ENCODE data around the gene EGFLAM. TPM values are rescaled to one million over a fixed set of nuclear protein-coding genes. Genes with fewer than 3 reads are reported as not detected.

The EGFLAM gene
- total and polyA plus RNA-seq, 2 of the 4 experiments (the other 2 are of a cell fraction), result 0.77 to 1.1 TPM

- Histone ChIP-seq H3K4me2 (ENCODE audit: low read depth, low read length) (no peak overlapping the region), H3K4me3 (ENCODE audit: insufficient read depth, low read depth, low read length) (no peak overlapping the region), H2BK20ac (ENCODE audit: low read depth, low read length) (no peak overlapping the region), H3K9ac (ENCODE audit: low read depth, low read length) (no peak overlapping the region), H3K56ac (ENCODE audit: extremely low read depth, insufficient read depth, low read length) (no peak overlapping the region), H4K91ac (ENCODE audit: insufficient read depth, low read depth, low read length) (no peak overlapping the region), H2BK5ac (ENCODE audit: low read depth, low read length, poor library complexity, severe bottlenecking) (no peak overlapping the region), H2AK9ac (replicated peaks; ENCODE audit: low read depth, low read length, poor library complexity) (no peak overlapping the region), H3K23ac (ENCODE audit: low read depth, low read length) (no peak overlapping the region), H3K14ac (replicated peaks; ENCODE audit: low read depth, low read length) (no peak overlapping the region), H2AFZ (replicated peaks; ENCODE audit: low read length, poor library complexity) (no peak overlapping the region), H4K5ac (ENCODE audit: low read depth, low read length) (no peak overlapping the region), H2BK15ac (ENCODE audit: low read depth, low read length) (no peak overlapping the region), H3K9me1 (ENCODE audit: insufficient read depth, low read length) (no peaks in the 10 kb centered on the region; the same call in 1 of the 2 replicates), H3K79me1 (ENCODE audit: low read depth in 1 of 2, low read length in 2 of 2) (no peaks in the 10 kb centered on the region), H3K27me3 (ENCODE audit: control insufficient read depth, insufficient read depth, low read length) (0 out of 2 replicates have a peak, but pooled peaks cover 6% of the 10 kb centered on the region), H3K4me1 (ENCODE audit: control insufficient read depth, insufficient read depth, low read length) (no peaks in the 10 kb centered on the region), H3K18ac (ENCODE audit: low read depth, low read length) (no peak overlapping the region), H3K4ac (ENCODE audit: low read depth, low read length) (no peak overlapping the region), H2AK5ac (ENCODE audit: low read depth, low read length) (no peak overlapping the region), H4K20me1 (ENCODE audit: insufficient read depth, low read length) (no peaks in the 10 kb centered on the region), H3K36me3 (ENCODE audit: control insufficient read depth, insufficient read depth, low read length) (no peaks in the 10 kb centered on the region), H3K9me3 (ENCODE audit: control insufficient read depth, insufficient read depth, low read length) (no peaks in the 10 kb centered on the region), H2BK120ac (ENCODE audit: low read depth, low read length) (no peak overlapping the region), H3K27ac (ENCODE audit: insufficient read depth, low read length) (no peak overlapping the region), H4K8ac (ENCODE audit: low read depth in 2 of 2, low read length in 2 of 2) (no peak overlapping the region)
- intact Hi-C loops (cut with micrococcal nuclease), result no loop called here
- BruUV-seq (replicated peaks), result no TSS peak
- CTCF ChIA-PET, result interaction anchor here (1.2 kb wide), 1 partner anchor 13 kb away, joined by 3 read pairs; no protein-coding TSS in a partner anchor
- no peak for DNase-seq
- dilution Hi-C loops (cut with HindIII; ENCODE audit: low sequenced_read_pairs, unreplicated experiment), result no loop called here
- WGBS, 2 experiments (ENCODE audit: extremely low coverage in 2 of 2, insufficient read length in 1 of 2), result no CpG with 5 or more reads among the region's 4 CpGs
- no peak for ATAC-seq (ENCODE audit: low read depth)
- in situ Hi-C loops (cut with MboI; ENCODE audit: low sequenced_read_pairs), result no loop called here
- TF ChIP-seq CHD1 (IDR thresholded peaks at IDR 0.05; ENCODE audit: low read depth, low read length) (no peak), CTCF (conservative IDR thresholded peaks at IDR 0.05; ENCODE audit: low read depth, low read length) (no peak), USF2 (IDR thresholded peaks at IDR 0.05; ENCODE audit: low read depth, low read length) (no peak), CEBPB (IDR thresholded peaks at IDR 0.05; ENCODE audit: low read depth, low read length) (no peak), NFE2L2 (IDR thresholded peaks at IDR 0.05; ENCODE audit: low read depth, low read length) (no peak), MAZ (IDR thresholded peaks at IDR 0.05; ENCODE audit: borderline replicate concordance, low read depth, low read length) (no peak), BHLHE40 (IDR thresholded peaks at IDR 0.05; ENCODE audit: low read depth, low read length) (no peak), MAFK (IDR thresholded peaks at IDR 0.05; ENCODE audit: low read depth, low read length) (no peak), RCOR1 (IDR thresholded peaks at IDR 0.05; ENCODE audit: insufficient replicate concordance, low read length) (no peak), RAD21 (IDR thresholded peaks at IDR 0.05; ENCODE audit: low read length) (no peak), ELK1 (IDR thresholded peaks at IDR 0.05; ENCODE audit: borderline replicate concordance, low read depth, low read length) (no peak), MXI1 (IDR thresholded peaks at IDR 0.05; ENCODE audit: borderline replicate concordance, low read depth, low read length) (no peak)
- POLR2A ChIA-PET (ENCODE audit: unreplicated experiment), result no interaction called here
These were observed 198.5 kb downstream of the EGFLAM start for GRCh38 chr5:38456657-38457399.

Measured in IMR-90 (cell line).